ENCODE measurements around the gene SLC6A8. TPM values are rescaled to one million over a fixed set of nuclear protein-coding genes. Genes with fewer than 3 reads are reported as not detected.

SLC6A8 gene
- polyA plus RNA-seq, 2 of the 4 experiments (the other 2 are of a cell fraction) = 2.0 to 6.1 TPM

GRCh38 chrX:153647461-153648357, 40.0 kb upstream of the SLC6A8 start:
- no peak for TF ChIP-seq ATOH8 (CRISPR knock-in tag; IDR thresholded peaks at IDR 0.05; ENCODE audit: low read depth)
- no peak for TF ChIP-seq RARB (CRISPR knock-in tag; IDR thresholded peaks at IDR 0.05)
- TF ChIP-seq TFCP2L1 (CRISPR knock-in tag; IDR thresholded peaks at IDR 0.05) = no peak
- TF ChIP-seq EHMT2 (IDR thresholded peaks at IDR 0.05; ENCODE audit: low read depth) = no peak
- no peak for TF ChIP-seq PHF8 (IDR thresholded peaks at IDR 0.05; ENCODE audit: borderline replicate concordance, low read depth)
- no peak for TF ChIP-seq ZNF302 (CRISPR knock-in tag; IDR thresholded peaks at IDR 0.05)
- no peak for TF ChIP-seq ELK1 (IDR thresholded peaks at IDR 0.05; ENCODE audit: low read depth, low read length)
- no peak for TF ChIP-seq HMGXB4 (CRISPR knock-in tag; IDR thresholded peaks at IDR 0.05; ENCODE audit: borderline replicate concordance)
- TF ChIP-seq JUN (IDR thresholded peaks at IDR 0.05) = no peak
- TF ChIP-seq KDM5A (IDR thresholded peaks at IDR 0.05) = no peak
- no peak for TF ChIP-seq CHD4 (IDR thresholded peaks at IDR 0.05; ENCODE audit: borderline replicate concordance)
- no peak for TF ChIP-seq MAX (IDR thresholded peaks at IDR 0.05)
- no peak for TF ChIP-seq TP53 (CRISPR knock-in tag; IDR thresholded peaks at IDR 0.05)
- TF ChIP-seq POLR2A (IDR thresholded peaks at IDR 0.05; ENCODE audit: low read length) = no peak
- no peaks in the 10 kb centered on the region for H3K9me3 ChIP-seq
- no peak for DNase-seq (ENCODE audit: low read depth in 1 of 2, low spot score in 1 of 2)
- WGBS (ENCODE audit: missing lambda C conversion rate) = 89% methylated on average over 27 of the region's 85 CpGs
- POLR2A ChIA-PET = interaction anchor here (0.6 to 1.0 kb wide), 2 partner anchors 21 to 706 kb away, joined by 3 to 5 read pairs; no protein-coding TSS in a partner anchor
- CTCF ChIA-PET = interaction anchor here (0.6 to 5.3 kb wide), 12 partner anchors 9 to 306 kb away, joined by 3 to 58 read pairs (median 9); no protein-coding TSS in a partner anchor
- H3K4me1 ChIP-seq = peaks cover 21% of the 10 kb centered on the region; the same call in 1 of the 3 replicates
- peak overlapping the region; percentile 40; the same call in 2 of the 3 replicates for H3K4me3 ChIP-seq
- no peak for FAIRE-seq
- H3K4me2 ChIP-seq = peak overlapping the region; percentile 84
- ATAC-seq = no peak
- peak overlapping the region in 1 of 2 experiments; percentile 83; a peak in 3 of 6 replicates for H3K27ac ChIP-seq

GRCh38 chrX:153648358-153649177, 39.2 kb upstream of the SLC6A8 start:
- no peak for TF ChIP-seq BHLHE40 (IDR thresholded peaks at IDR 0.05; ENCODE audit: low read depth, low read length)
- no peak for TF ChIP-seq JUNB (IDR thresholded peaks at IDR 0.05)
- TF ChIP-seq E2F6 (IDR thresholded peaks at IDR 0.05; ENCODE audit: borderline replicate concordance, low read depth) = no peak
- TF ChIP-seq EHF (CRISPR knock-in tag; IDR thresholded peaks at IDR 0.05) = no peak
- TF ChIP-seq HOXB13 (CRISPR knock-in tag; IDR thresholded peaks at IDR 0.05; ENCODE audit: low read depth) = no peak
- TF ChIP-seq HES2 (IDR thresholded peaks at IDR 0.05) = no peak
- TF ChIP-seq EP300 (IDR thresholded peaks at IDR 0.05) = no peak
- TF ChIP-seq CHD4 (IDR thresholded peaks at IDR 0.05; ENCODE audit: borderline replicate concordance) = no peak
- no peak for TF ChIP-seq ATOH8 (CRISPR knock-in tag; IDR thresholded peaks at IDR 0.05; ENCODE audit: low read depth)
- TF ChIP-seq KDM5A (IDR thresholded peaks at IDR 0.05) = no peak
- H3K4me3 ChIP-seq = no peak overlapping the region
- no peaks in the 10 kb centered on the region for H3K9me3 ChIP-seq
- H3K4me2 ChIP-seq = no peak overlapping the region
- peaks cover 13% of the 10 kb centered on the region; the same call in 1 of the 3 replicates for H3K4me1 ChIP-seq
- ATAC-seq (no peak), FAIRE-seq (no peak), DNase-seq (ENCODE audit: low read depth in 1 of 2, low spot score in 1 of 2) (no peak)
- H3K27ac ChIP-seq = no peak overlapping the region
- WGBS (ENCODE audit: missing lambda C conversion rate) = 77% methylated on average over 13 of the region's 17 CpGs
- POLR2A ChIA-PET = no interaction called here
- CTCF ChIA-PET = interaction anchor here (0.7 to 4.9 kb wide), 9 partner anchors 8 to 305 kb away, joined by 3 to 48 read pairs (median 7); no protein-coding TSS in a partner anchor

All from A549 (cell line).